CD4-positive, alpha-beta T cell treated with Interferon gamma for 1 hour (primary cell): Measurements from ENCODE around the gene MSRB3.
"Not testable (repeated sequence)": the region's sequence is repeated elsewhere in the genome, so short reads cannot be mapped to it uniquely, and the experiment has no call there.

Experiments used
- DNase-seq: peaks from one replicate; pipeline ENCODE4 v3.0.0-alpha.2; 2020

MSRB3 gene

DNA sequence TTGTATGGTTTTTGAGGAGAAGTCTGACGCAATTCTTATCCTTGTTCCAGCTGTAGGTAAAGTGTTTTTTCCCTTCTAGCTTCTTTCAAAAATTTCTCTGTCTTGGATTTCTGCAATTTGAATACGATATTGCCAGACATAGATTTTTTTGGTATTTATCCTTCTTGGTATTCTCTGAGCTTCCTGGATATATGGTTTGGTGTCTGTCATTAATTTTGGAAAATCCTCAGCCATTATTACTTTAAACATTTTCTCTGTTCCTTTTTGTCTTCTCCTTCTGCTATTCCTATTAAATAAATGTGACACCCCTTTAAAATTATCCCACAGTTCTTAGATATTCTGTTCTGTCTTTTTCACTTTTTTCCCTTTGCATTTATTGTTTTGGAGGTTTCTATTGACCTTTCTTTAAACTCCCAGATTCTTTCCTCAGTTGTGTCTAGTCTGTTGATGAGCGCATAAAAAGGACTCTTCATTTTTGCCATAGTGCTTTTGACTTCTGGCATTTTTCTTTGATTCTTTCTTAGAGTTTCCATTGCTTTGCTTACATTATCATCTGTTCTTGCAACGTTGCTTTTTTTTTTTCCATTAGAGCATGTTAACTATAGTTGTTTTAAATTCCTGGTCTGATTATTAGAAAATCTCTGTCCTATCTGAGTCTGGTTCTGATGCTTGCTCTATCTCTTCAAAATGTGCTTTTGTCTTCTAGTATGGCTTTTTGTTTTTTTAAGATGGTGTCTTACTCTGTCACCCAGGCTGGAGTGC lies 129.1 kb downstream of the MSRB3 start:
- DNase-seq = no peak

DNA sequence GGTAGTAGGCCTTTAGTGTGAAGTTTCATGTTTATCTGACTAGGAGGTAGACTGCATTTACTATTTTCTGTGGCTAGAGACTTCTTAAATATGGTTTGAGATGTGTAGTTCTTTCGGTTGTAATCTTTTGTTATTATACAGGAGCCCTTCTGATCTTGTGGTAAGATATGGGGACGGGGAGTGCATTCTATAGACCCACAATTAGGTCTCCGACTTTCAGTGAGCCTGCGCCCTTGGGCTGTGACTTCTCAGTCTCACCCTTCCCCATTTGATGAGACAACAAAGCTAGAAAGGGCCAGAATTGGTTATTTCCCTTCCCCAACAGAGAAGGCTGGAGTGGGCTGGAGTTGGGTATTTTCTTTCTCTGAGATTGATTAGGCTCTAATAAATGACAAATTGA lies 130.0 kb downstream of the MSRB3 start:
- DNase-seq = no peak

DNA sequence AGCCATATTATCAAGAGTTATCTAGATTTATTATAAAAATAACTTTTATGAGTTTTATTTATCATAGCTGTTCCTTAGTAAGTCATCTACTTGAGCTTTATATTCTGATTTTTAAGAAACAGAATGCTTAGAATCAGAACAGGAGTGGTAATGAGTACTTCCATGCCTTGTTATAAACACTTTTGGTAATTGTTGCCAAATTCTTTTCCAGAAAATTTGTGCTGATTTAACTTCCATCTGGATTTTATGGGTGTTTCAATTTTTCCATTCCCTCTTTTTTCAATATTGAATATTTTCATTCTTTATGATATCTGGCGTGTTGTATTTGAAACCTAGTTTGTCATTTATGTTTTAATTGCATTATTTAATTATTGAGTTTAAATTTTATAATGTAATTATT lies 131.2 kb downstream of the MSRB3 start:
- no peak for DNase-seq

DNA sequence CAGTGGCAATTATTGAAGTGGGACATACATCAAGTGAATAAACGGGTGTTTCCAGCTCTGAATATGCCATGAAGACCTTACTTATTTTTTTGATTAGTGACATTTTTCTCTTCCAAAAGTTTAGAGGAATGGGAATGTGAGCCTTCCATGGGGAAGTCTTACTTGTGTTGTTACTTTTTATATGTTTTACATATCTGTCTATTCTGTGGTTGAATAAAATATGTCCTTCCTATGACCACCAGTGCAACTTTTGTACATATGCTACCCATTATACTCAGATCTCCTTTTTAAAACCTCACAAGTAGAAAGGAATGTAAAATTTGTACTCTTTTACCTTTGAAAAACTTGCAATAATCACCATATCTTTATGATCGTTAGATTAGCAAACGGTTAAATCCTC lies 132.7 kb downstream of the MSRB3 start:
- no peak for DNase-seq

DNA sequence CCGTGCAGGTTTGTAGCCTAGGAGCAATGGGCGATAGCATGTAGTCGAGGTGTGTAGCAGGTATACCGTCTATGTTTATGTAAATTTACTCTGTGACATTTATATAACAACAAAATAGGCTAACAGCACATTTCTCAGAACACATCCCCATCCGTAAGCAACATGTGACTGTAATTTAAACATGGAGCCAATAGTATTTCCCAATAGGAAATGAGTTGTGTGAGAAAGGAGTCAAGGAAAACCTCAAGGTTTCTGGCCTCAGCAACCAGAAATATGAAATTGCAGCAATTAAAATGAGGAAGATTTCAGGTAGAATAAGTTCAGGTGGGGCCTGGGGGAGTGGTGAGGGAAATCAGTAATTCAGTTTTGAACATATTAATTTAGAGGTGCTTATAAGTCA lies 136.0 kb downstream of the MSRB3 start:
- DNase-seq = no peak

DNA sequence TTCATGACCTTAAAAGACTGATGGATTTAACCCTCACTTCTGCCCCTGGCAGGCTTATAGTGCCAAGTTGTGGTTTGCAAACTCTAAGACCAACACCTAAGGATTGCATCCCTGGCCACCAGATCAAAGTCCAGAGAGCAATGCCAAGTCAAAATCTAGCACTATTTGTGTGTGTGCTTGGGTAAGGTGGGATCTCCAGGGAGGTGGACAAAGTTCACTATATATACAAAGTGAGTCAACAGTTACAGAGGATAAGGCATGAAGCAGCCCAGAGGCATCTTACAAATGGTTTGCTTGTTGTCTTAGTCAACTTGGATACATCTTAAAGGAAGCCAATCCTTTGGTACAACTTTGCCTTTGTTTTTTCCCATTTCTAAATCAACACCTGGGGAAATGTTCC lies 137.3 kb downstream of the MSRB3 start:
- DNase-seq = no peak

DNA sequence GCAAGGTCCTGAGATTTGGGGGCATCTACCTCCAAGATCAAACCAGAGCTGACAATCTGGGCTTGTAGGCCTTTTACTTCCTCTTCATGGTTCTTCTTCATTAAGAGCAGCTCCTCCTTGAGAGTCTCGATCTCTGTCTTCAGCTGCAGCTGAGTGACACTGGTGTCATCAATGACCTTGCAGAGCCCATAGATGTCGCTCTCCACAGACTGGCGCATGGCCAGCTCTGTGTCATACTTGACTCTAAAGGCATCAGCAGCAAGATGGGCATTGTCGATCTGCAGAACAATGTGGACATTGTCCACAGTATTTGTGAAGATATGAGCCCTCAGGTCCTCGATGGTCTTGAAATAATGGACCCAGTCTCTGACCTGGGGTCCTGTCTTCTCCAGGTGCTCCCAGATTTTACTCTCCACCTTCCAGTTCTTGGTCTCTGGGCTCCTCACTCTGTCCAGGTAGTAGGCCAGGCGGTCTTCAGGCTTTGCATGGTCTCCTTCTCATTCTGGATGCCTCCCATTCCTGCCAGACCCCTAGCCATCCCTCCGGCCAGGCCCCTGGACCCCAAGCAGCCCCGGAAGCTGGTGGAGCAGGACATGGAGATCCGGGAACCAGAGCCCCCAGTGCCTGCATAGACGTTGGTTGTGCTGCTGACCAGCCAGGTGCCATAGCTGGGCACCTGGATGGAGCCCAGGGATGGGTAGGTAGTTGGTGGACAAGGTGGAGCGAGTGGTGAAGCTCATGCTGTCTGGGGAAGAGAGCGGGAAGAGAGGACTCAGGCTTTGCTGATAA lies 141.0 kb downstream of the MSRB3 start:
- DNase-seq = no peak

DNA sequence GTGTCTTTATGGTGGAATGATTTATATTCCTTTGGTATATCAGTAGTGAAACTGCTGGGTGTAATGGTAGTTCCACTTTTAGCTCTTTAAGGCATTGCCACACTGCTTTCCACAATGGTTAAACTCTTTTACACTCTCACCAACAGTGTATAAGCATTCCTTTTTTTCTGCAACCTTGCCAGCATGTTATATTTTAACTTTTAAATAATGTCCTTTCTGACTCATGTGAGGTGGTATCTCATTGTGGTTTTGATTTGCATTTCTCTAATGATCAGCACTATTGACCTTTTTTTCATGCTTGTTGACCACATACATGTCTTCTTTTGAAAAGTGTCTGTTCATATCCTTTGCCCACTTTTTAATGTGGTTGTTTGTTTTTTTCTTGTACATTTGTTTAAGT lies 142.5 kb downstream of the MSRB3 start:
- DNase-seq = no peak

DNA sequence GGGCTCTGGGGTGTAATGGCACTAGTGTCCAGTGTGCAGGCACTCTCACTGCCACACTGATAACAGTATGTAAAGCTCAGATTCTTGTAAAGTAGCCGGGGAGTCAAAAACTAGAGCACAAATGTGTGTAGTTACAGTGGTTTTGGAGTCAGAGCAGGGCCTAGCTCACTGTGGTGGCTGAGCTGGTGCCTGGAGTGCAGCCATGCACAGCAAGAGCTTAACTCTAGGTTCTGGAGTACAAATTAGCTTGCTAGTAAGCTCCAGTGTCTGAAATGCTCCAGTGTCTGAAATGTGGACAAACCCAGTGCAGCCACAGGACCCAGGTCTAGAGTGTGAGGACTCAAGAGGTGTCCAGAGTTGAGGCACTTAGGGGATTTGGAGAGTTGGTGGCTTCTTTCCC lies 149.2 kb downstream of the MSRB3 start:
- no peak for DNase-seq

DNA sequence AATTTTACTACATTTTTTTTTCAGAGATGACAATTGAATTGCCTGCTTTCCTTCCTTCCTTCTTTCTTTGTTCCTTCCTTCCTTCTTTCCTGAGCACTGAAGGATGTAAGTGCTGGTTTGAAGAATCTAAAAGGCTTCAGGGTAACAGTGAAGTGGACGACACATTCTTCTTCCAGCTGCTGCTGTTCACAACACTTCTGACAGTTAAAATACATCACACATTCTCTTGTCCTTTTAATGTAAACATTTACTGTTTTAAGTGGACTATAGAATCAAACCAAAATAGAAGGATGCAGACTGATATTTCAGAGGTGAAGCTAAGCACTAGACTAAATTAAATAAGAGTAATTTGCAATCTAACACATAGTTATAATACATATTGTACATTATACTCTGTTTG lies 151.5 kb downstream of the MSRB3 start:
- no peak for DNase-seq

DNA sequence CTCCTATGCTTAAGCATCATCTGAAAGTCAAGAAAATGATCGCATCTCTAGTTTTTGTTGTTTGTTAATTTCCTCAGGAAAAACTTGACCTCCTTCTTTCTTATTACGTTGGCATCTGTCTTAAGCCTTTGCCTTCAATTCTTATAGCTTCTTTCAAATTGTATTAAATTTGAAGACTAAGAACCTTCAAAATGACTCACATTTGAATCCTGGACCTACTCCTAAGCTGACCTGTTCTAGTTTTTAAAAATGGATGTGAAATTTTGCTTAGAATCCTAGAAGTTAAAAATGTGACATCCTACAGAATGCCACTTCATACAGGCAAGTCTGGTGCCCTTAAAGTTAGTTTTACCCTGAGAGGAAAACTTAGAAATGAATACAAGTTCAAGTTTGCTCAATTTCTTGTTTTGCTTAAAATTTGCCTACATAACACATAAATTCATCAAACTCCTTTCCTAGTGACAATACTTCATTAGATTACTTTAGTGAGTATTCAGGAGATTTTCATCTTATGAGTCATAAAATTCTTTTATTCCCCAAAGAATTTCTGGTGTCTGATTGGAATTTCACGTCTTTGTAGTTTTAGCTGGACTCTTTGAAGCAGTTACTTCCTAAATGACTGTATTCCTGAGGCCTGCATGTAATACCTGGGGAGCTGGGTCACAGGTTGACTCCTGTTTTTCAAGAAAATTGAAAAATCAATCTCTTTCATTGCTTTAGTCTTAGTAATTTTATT lies 152.3 kb downstream of the MSRB3 start:
- no peak for DNase-seq

DNA sequence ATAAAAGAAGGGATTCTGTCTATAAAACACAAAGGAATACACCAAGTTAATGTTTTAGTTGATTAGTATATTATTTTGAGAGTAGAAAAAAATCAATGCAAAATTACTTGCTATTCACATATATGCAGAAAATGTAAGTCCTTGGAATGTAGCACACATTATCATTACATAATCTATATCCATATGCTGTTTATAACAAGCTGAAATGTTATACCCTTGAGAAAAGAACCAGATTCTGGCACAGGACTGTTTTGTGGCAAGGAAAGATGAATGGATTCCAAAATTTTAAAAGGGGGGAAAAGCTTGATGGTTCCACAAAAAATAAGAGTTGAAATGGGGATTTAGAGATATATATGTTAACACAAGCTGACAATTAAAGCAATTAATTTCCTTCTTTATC lies 153.6 kb downstream of the MSRB3 start:
- DNase-seq = no peak

DNA sequence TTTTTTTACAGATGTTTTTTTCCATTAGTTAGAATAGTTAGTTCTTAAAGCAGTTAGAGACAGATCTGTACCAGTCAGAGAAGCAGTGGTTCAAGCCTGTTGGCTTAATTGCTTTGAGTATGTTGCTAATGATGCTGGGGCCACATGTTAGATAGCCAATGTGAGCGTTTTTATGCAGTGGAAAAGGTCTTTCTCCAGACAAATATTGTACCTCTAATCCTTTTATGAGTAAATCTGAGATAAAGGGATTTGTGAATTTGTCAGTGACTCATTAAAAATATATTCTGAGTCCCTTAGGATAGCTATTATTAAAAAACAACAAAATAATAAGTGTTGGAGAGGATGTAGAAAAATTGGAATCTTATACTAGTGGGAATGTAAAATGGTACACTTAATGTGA lies 154.2 kb downstream of the MSRB3 start:
- no peak for DNase-seq

DNA sequence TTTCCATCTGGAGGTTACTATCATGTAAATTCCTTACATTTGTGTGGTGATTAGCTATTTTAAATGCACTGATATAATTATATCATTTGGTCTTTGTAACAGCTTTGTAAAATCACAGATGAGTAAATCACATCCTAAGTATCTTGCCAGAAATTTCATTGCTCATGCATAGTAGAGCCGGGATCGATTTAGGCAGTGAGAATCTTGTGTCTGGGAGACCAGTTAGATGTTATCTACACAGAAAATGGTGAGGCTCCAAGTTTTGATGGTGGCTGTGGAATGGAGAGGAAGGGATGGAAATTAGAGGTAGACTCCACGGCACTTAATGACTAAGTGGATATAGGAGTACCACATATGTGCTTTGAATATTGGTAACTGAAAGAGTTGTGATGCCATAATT lies 156.3 kb downstream of the MSRB3 start:
- DNase-seq = no peak

DNA sequence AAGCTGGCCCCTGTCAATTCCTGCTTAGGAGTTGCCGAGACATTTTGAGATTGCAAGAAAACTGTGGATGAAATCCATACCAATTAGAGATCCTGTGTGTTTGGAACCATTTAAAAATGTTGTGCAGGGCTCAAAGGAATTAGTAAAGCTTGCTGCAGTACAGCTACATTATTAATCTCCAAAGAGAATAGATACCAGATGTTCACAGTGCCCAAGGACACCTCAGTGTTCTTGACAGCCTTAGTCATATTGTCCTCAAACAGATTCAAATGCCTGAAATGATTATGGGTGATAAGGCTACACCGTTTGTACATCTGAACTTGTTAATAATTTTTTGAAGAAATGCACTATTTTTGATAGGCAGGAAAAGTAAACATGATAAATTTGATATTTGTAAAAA lies 164.6 kb downstream of the MSRB3 start:
- no peak for DNase-seq

DNA sequence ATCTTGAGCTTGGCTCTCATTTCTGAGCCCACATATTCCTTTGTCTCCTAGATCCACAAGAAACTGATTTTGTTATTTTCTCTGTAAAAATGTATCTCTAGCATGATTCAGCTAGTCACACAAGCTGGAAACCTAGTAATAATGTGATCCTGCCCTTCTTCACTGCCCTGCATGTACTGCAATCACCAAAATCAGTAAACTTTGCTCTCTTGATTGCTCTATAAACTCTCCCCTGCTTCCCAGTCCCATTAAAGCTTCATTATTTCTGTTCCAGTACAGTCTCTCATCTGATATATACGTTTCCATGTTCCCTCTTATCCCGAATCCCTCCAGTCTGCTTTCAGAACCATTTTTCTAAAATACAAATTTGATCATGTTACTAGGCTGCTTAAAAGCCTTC lies 166.5 kb downstream of the MSRB3 start:
- no peak for DNase-seq

DNA sequence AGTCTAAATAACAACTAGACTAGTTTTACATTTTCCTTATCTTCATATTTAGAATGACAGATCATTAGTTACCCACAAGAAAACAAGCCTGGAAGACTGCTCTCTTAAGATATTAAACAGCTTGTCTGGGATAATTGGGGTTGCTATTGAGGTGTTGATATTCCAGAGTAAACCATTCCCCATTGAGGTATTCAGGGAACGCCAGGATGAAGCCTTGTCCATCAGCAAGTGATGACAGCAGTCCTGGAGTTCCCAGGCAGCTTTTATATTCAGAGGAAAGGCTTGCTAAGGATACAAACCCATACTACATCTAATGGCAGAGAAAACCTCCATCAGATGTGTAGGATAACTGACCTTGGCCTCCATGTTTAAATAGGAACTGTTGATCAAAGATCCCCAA lies 168.4 kb downstream of the MSRB3 start:
- DNase-seq = no peak

DNA sequence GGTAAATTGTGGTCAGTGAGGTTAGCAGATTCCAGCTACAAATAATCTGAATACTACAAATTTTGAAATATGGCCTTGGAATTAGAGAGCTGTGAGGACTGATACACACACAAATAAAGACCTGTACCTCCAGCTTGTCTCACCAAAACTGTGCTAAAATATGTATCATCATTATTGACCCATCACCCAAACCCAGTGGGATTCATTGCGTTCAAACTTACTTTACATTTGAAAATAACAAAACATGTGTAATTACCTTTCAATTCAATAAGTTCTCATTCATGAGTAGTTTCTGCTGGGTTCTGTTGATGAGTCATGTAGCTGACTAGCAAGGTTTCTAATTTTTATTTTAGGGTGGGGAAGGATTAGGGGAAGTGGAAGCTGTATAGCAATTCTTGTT lies 170.9 kb downstream of the MSRB3 start:
- no peak for DNase-seq

DNA sequence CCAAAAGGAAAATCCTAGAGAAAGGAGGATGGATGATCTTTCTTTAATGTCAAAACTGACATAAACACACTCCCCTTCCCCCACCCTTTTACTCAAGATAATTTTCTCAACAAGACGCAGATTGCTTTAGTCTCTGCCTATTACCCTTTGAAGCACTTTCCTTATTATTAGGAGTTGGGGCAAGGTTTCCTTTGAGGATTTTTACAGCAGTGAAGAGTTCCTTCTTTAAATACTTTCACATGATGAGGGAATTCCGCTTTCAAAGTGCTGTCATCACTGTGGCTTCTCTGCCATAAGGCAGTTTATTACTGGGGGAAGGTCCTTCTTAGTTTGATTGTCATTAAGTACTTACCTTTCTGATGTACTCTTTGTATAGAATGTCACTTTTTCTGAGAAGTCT lies 172.1 kb downstream of the MSRB3 start:
- no peak for DNase-seq

DNA sequence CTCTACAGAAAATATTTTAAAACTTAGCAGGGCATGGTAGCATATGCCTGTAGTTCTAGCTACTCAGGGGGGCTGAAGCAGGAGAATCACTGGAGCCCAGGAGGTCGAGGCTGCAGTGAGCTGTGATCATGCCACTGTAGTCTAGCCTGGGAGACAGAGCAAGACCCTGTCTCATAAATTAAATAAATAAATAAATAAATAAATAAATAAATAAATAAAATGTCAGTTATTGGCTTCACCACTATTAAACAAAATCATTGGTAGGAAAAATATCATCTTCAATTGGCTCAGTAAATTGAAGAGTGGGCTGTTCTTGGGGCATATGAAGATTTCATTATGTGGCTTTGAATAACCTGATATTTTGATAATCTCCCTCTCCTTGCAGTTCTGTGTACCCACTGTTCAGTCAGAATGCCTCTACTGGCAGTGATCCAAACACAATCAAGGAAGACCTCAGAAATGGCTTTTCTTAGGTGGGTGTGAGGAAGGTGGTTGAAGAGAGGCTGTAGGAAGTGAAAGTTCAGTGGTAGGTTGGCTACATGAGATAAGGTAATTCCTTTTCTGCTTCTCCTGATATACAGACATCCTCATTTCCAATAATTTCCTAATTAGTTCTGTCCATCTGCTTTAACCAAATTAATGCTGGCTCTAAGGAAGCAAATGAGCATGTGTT lies 175.8 kb downstream of the MSRB3 start:
- no peak for DNase-seq

DNA sequence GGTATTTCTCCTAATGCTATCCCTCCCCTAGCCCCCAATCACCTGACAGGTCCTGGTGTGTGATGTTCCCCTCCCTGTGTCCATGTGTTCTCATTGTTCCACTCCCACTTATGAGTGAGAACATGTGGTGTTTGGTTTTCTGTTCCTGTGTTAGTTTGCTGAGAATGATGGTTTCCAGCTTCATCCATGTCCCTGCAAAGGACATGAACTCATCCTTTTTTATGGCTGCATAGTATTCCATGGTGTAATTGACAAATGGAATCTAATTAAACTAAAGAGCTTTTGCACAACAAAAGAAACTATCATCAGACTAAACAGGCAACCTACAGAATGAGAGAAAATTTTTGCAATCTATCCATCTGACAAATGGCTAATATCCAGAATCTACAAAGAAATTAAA lies 178.9 kb downstream of the MSRB3 start:
- not testable (repeated sequence) for DNase-seq

DNA sequence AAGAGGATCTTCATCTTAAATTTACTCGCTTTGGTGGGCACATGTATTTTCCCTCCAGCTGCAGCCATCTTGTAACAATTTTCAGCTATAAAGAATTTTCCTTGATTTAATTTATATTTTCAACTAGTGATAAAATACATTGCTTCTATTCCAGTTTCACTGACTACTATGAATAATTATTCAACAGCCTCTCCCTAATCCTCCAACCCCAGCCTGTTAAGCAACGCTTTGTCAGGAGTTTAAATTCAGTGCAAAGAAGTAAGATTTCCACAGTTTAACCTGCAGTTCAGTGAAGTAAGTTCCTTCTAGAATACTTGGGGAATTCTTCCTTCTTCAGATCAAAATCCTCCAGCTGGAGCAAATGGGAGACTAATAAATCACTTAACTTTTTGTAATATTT lies 180.2 kb downstream of the MSRB3 start:
- DNase-seq = no peak

DNA sequence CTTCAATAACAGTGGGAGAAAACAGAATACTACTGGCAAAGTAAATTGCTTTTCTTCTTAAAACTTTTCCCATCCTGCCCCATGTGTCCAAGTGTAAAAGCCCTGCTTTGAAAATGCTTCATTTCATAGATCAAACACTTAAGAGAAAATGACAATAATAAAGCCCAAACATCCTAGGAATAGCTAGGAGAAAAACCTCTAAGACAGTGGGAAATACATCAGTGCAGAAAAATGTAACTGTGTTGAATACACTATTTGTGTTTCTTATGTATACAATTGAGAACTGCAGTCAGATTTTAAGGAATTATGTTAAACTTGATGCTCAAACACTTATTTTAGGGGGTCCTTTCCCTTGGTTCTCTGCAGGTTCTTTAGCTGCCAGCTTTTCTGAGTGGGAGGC lies 181.1 kb downstream of the MSRB3 start:
- DNase-seq = no peak
